ENCODE results near the gene GRIK4. TPM values are rescaled to one million over a fixed set of nuclear protein-coding genes. Genes with fewer than 3 reads are reported as not detected.

GRIK4 gene
- total RNA-seq, 3 donors from 2014 or later = 0.36 to 0.51 TPM; not detected in 1

GRCh38 chr11:120642196-120642894, 130.8 kb downstream of the GRIK4 start:
- no peak for TF ChIP-seq CTCF (IDR thresholded peaks at IDR 0.05)
- no peaks in the 10 kb centered on the region for H3K9me3 ChIP-seq
- no peak for ATAC-seq
- H3K4me3 ChIP-seq = no peak overlapping the region
- H3K4me1 ChIP-seq (ENCODE audit: low read depth) = no peaks in the 10 kb centered on the region
- H3K36me3 ChIP-seq (ENCODE audit: low read depth) = no peaks in the 10 kb centered on the region
- no peak for DNase-seq
- intact Hi-C loops (cut with DNase I, micrococcal nuclease) = no loop called here

- no peaks in the 10 kb centered on the region for H3K9me3 ChIP-seq
- no peak for TF ChIP-seq CTCF (IDR thresholded peaks at IDR 0.05)
- no peak for DNase-seq
- intact Hi-C loops (cut with DNase I, micrococcal nuclease) = no loop called here
- no peak for ATAC-seq
- no peaks in the 10 kb centered on the region for H3K36me3 ChIP-seq (ENCODE audit: low read depth)
- no peak overlapping the region for H3K4me3 ChIP-seq
- H3K4me1 ChIP-seq (ENCODE audit: low read depth) = no peaks in the 10 kb centered on the region
Observed at GRCh38 chr11:120643284-120643683, 131.7 kb downstream of the GRIK4 start.

- Histone ChIP-seq H3K9me3 (no peaks in the 10 kb centered on the region), H3K4me1 (ENCODE audit: low read depth) (no peaks in the 10 kb centered on the region), H3K4me3 (no peak overlapping the region), H3K36me3 (ENCODE audit: low read depth) (no peaks in the 10 kb centered on the region)
- DNase-seq (no peak), ATAC-seq (no peak)
- no peak for TF ChIP-seq CTCF (IDR thresholded peaks at IDR 0.05)
- intact Hi-C loops (cut with DNase I, micrococcal nuclease) = no loop called here
Observed at GRCh38 chr11:120645639-120646038, 134.1 kb downstream of the GRIK4 start.

- DNase-seq (no peak), ATAC-seq (no peak)
- no peak for TF ChIP-seq CTCF (IDR thresholded peaks at IDR 0.05)
- Histone ChIP-seq H3K9me3 (no peaks in the 10 kb centered on the region), H3K4me1 (ENCODE audit: low read depth) (no peaks in the 10 kb centered on the region), H3K36me3 (ENCODE audit: low read depth) (no peaks in the 10 kb centered on the region), H3K4me3 (no peak overlapping the region)
- intact Hi-C loops (cut with DNase I, micrococcal nuclease) = no loop called here
Observed at GRCh38 chr11:120646206-120646605, 134.7 kb downstream of the GRIK4 start.

- ATAC-seq (no peak), DNase-seq (no peak)
- H3K9me3 ChIP-seq = no peaks in the 10 kb centered on the region
- no peaks in the 10 kb centered on the region for H3K4me1 ChIP-seq (ENCODE audit: low read depth)
- intact Hi-C loops (cut with DNase I, micrococcal nuclease) = no loop called here
- TF ChIP-seq CTCF (IDR thresholded peaks at IDR 0.05) = no peak
- no peak overlapping the region for H3K4me3 ChIP-seq
- no peaks in the 10 kb centered on the region for H3K36me3 ChIP-seq (ENCODE audit: low read depth)
Observed at GRCh38 chr11:120647681-120648080, 136.1 kb downstream of the GRIK4 start.

GRCh38 chr11:120648771-120649170, 137.2 kb downstream of the GRIK4 start:
- no peak for TF ChIP-seq CTCF (IDR thresholded peaks at IDR 0.05)

More at GRCh38 chr11:120648771-120649170, 137.2 kb downstream of the GRIK4 start:
- H3K9me3 ChIP-seq = no peaks in the 10 kb centered on the region
- H3K4me3 ChIP-seq = no peak overlapping the region
- intact Hi-C loops (cut with DNase I, micrococcal nuclease) = no loop called here
- no peak for ATAC-seq
- no peaks in the 10 kb centered on the region for H3K4me1 ChIP-seq (ENCODE audit: low read depth)
- no peak for DNase-seq
- no peaks in the 10 kb centered on the region for H3K36me3 ChIP-seq (ENCODE audit: low read depth)

Measured in mucosa of descending colon (tissue), 3 donors.